Right cardiac atrium (tissue), 5 donors: ENCODE results near the gene ZNF593. TPM values are rescaled to one million over a fixed set of nuclear protein-coding genes. Genes with fewer than 3 reads are reported as not detected.

Experiments used
- ATAC-seq, 2 donors: fragments of 200-7000 bp; cut with Tn5 transposase; one replicate each; pipeline versions ENCODE4 v1.8.0 to v1.9.1; 2020; ENCODE audit warnings: moderate library complexity in 2 of 2, mild to moderate bottlenecking in 1 of 2
- DNase-seq, 3 donors: peaks; one replicate each; pipeline ENCODE4 v3.0.0-alpha.2; 2020
- H3K27ac ChIP-seq: one replicate; pipeline ENCODE4 v1.5.1; 2013; ENCODE audit warnings: mild to moderate bottlenecking, low read length, control low read depth, moderate library complexity
- H3K27me3 ChIP-seq: one replicate; pipeline ENCODE4 v1.6.1; 2013; ENCODE audit not compliant: control insufficient read depth, insufficient read depth
- H3K4me1 ChIP-seq: one replicate; pipeline ENCODE4 v1.6.1; 2013; ENCODE audit warnings: low read length; ENCODE audit not compliant: control insufficient read depth, insufficient read depth
- H3K4me3 ChIP-seq: one replicate; pipeline ENCODE4 v1.5.1; 2013; ENCODE audit warnings: low read length, control low read depth
- H3K9me3 ChIP-seq: one replicate; pipeline ENCODE4 v1.6.1; 2013; ENCODE audit warnings: low read length; ENCODE audit not compliant: control insufficient read depth
- WGBS: extraction: QIAGEN DNeasy Blood & Tissue Kit; methylation state at CpG from one replicate; pipeline ENCODE4 v1.1.7; 2013; 5-methylcytosine and 5-hydroxymethylcytosine counted together
- intact Hi-C, 4 donors: fragments of 100-400 bp; cut with DNase I; formaldehyde crosslinking; loops; one replicate each; pipeline versions ENCODE4 v1.11.0 to v1.14.0; 2022 to 2023
- polyA plus RNA-seq: library from polyadenylated mRNA; stranded (reverse); fragments of 200-250 nt; gene quantifications from one replicate; pipeline ENCODE4 v1.2.3, GENCODE V29; 2013
- total RNA-seq, 4 donors: library from RNA; stranded (reverse); fragmentation: NEBNext Ultra II Directional; extraction: Animal tissue kit (Norgen Biotek cat#: 25700); gene quantifications; one replicate each; pipeline ENCODE4 v1.2.1, GENCODE V29; 2021
- donor health status: healthy with polysubstance abuse.
- donor health status: DM: no; HTN: yes; CAD: no.
- donor health status: DM: no; HTN: no; CAD: no.
- donor health status: DM: no; HTN: yes; CAD: no; lungs with severe emphysema.
- donor health status: DM: yes; HTN: yes; CAD: no.

ZNF593 gene
- total and polyA plus RNA-seq, 5 donors = 14.4 to 31.9 (median 23.1) TPM

DNA sequence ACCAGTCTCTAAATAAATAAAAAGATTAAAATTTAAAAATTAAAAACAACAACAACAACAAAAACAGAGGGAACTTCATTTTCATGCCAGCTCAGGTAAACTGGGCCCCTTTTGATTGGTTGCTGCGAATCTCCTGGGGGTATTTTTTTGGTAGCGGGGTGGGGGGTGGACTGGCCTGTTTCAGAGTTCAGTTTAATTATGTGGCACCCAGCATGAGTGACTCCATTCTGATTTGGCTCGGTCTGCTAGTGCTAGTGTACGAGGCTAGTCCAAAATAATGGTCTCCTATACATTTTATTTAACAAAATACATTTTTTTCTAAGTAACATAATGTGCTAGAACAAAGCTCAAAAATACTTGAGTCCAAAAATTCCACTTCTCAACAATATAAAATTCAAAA is 39.9 kb upstream of the ZNF593 start:
- 91% methylated on average over 4 of the region's 4 CpGs for WGBS
- ATAC-seq = no peak
- Histone ChIP-seq H3K27me3 (no peaks in the 10 kb centered on the region), H3K9me3 (no peaks in the 10 kb centered on the region), H3K4me3 (no peak overlapping the region), H3K27ac (no peak overlapping the region), H3K4me1 (no peaks in the 10 kb centered on the region)
- intact Hi-C loops = no loop called here
- no peak for DNase-seq

DNA sequence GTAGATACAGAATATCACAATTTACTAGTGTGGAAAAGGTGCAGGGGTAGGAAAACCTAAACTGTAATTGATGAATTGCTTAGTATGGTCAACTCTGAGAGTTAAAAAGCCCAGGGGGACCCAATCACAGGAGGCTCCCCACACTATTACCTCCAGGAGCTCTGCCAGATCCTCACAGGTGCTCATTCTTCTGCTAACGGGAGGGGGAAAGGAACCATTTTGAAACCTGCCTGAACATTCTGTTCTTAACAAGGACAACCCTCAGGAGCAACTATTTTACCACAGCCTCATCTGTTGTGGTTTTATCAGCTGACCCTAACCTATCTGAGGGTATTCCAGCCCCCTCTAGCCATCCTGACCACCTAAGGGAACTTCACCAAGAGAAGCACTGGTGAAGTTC is 39.0 kb upstream of the ZNF593 start:
- Histone ChIP-seq H3K4me3 (no peak overlapping the region), H3K27me3 (no peaks in the 10 kb centered on the region), H3K4me1 (no peaks in the 10 kb centered on the region), H3K9me3 (no peaks in the 10 kb centered on the region), H3K27ac (no peak overlapping the region)
- intact Hi-C loops = no loop called here
- ATAC-seq (no peak), DNase-seq (no peak)
- WGBS = 64% methylated on average over 1 of the region's 1 CpG

DNA sequence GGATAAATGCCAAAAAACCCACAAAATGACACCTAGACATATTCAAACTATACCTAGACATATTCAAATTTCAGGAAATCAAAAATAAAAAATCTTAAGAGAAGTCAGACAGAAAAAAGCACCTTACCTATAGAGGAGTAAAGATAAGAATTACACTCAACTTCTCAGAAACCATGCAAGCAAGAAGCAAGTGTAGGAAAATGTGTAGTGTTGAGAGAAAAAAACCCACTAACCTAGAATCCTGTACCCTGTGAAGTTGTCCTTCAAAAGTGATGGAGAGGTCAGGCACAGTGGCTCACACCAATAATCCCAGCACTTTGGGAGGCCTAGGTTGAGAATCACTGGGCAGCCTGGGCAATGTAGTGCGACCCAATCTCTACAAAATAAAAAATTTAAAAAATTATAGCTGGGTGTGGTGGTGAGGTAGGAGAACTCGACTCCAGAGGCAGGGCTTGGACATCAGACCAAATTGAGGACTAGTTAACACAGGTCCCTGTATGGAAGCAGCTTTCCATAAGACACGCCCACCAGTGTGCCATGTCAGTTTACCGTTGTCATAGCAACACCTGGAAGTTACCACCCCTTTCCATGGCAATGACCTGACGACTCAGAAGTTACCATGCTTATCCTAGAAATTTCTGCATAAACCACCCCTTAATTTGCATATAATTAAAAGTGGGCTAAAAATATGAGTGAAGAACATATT is 37.4 kb upstream of the ZNF593 start:
- 82% methylated on average over 5 of the region's 5 CpGs for WGBS
- ATAC-seq = no peak
- H3K27ac ChIP-seq = no peak overlapping the region
- H3K4me3 ChIP-seq = no peak overlapping the region
- intact Hi-C loops = no loop called here
- no peaks in the 10 kb centered on the region for H3K27me3 ChIP-seq
- H3K9me3 ChIP-seq = no peaks in the 10 kb centered on the region
- H3K4me1 ChIP-seq = no peaks in the 10 kb centered on the region
- no peak for DNase-seq

DNA sequence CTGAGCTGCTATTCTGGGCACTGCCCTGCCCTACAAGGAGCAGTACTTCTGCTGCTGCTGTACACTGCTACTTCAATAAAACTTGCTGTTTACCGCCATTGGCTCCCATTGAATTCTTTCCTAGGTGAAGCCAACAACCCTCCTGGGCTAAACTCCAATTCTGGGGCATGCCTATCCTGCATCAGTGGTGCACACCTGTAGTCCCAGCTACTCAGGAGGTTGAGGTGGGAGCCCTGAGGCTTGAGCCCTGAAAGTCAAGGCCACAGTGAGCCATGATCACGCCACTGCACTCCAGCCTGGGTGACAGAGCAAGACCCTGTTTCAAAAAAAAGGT is 36.9 kb upstream of the ZNF593 start:
- WGBS = 94% methylated on average over 2 of the region's 2 CpGs
- H3K9me3 ChIP-seq = no peaks in the 10 kb centered on the region
- H3K27ac ChIP-seq = no peak overlapping the region
- no peak overlapping the region for H3K4me3 ChIP-seq
- no peaks in the 10 kb centered on the region for H3K27me3 ChIP-seq
- no peaks in the 10 kb centered on the region for H3K4me1 ChIP-seq
- ATAC-seq (no peak), DNase-seq (no peak)
- intact Hi-C loops = no loop called here

DNA sequence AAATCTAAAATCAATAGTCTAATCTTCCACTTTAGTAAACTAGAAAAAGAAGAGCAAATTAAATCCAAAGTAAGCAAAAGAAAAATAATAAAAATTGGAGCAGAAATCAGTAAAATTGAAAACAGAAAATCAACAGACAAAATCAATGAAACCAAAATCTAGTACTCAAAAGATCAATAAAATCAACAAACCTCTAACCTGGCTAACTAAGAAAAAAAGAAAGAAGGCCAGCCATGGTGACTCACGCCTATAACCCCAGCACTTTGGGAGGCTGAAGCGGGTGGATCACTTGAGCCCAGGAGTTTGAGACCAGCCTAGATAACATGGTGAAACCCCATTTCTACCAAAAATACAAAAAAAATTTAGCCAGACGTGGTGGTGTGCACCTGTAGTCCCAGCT is 35.2 kb upstream of the ZNF593 start:
- Histone ChIP-seq H3K27me3 (no peaks in the 10 kb centered on the region), H3K4me3 (no peak overlapping the region), H3K4me1 (no peaks in the 10 kb centered on the region), H3K27ac (no peak overlapping the region), H3K9me3 (no peaks in the 10 kb centered on the region)
- intact Hi-C loops = no loop called here
- ATAC-seq (no peak), DNase-seq (no peak)
- WGBS = 92% methylated on average over 3 of the region's 3 CpGs

DNA sequence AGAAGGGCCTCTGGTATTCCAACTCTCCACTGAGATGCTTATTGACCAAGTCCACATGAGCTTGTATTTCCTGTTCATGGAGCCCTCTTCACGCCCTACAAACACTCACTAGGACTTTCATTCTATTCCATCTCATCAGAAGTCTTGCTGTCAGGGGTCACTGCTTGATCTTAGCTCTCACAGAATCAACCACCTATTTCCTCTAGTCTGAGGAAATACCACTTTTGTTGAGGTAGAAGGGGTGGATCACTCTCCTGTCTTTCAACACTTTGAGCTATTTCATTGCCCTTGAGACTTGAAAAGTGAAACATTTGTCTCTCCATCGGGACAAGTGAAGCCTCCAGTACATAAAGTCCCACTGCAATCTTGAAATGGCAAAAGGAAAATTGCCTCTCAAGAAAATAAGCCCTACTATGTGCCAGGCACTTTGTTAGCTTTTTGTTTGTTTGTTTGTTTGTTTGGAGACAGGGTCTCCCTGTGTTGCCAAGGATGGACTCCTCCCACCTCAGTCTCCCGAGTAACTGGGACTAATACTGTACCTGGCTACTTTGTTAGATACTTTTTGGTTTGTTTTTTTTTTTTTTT is 30.6 kb upstream of the ZNF593 start:
- H3K4me1 ChIP-seq = no peaks in the 10 kb centered on the region
- no peak overlapping the region for H3K4me3 ChIP-seq
- intact Hi-C loops = no loop called here
- WGBS = 60% methylated on average over 3 of the region's 3 CpGs
- ATAC-seq = no peak
- no peaks in the 10 kb centered on the region for H3K27me3 ChIP-seq
- DNase-seq = no peak
- no peaks in the 10 kb centered on the region for H3K9me3 ChIP-seq
- H3K27ac ChIP-seq = no peak overlapping the region

DNA sequence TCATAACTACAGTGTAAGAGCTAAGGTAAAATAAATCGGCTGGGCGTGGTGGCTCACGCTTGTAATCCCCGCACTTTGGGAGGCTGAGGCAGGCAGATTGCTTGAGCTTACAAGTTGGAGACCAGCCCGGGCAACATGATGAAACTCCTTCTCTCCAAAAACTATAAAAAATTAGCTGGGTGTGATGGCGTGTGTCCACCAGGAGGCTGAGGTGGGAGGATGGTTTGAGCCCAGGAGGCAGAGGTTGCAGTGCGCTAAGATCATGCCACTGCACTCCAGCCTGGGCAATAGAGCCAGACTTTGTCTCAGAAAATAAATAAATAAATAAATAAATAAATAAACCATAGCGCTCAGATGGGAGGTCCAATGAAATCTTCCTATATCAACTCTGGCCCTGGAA is 27.5 kb upstream of the ZNF593 start:
- H3K27me3 ChIP-seq = no peaks in the 10 kb centered on the region
- WGBS = 87% methylated on average over 8 of the region's 8 CpGs
- no peak for ATAC-seq
- H3K4me3 ChIP-seq = no peak overlapping the region
- intact Hi-C loops = loop anchor here in 1 of 4 donors (10.0 kb wide), 1 partner anchor 107 kb away; no protein-coding TSS in a partner anchor
- no peaks in the 10 kb centered on the region for H3K4me1 ChIP-seq
- DNase-seq = no peak
- H3K9me3 ChIP-seq = no peaks in the 10 kb centered on the region
- H3K27ac ChIP-seq = no peak overlapping the region

DNA sequence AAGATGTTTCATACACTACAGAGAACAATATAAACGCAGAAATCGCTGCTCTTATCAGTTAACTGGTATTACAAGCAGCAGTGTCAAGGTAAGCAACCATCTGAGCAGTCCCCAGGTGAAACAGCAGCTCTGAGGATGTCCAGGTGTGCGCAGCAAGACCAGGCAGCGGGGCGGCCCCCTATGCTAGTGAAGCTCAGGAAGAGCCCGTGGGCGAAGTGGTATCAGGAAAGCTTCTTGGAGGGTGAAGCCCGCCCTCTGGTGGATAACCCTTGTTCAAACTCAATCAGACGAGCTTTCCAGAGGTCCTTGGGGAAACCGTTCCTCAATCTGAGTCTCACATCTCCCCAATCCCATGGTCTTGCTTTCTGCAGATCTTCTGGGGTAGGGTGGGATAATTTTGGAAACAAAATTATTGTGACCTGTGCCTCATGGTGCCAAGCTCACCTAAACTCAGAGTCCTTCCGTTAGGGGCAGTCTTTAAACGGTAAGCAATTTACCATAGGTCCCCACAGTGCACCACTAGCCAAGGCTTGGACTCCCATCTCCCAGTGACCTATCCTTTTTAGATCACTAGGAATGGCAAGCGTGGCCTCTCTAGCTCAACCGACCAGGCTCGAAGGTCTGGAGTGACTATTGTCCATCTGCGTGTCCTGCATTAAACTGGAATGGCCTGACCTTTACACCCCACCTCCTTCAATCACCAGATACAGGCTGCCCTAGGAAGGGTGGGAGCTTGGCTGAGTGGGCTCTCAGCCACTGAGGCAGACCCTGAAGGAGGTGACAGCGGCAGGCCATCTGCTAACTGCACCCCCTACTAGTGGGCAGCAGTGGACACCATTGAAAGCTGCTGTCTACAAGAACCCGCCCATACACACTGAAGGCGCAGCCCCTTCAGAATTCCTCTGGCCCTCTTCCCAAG is 24.4 kb upstream of the ZNF593 start:
- ATAC-seq (peak; percentile 88 to 92), DNase-seq (peak; percentile 78 to 86 (median 82))
- 25% methylated on average over 19 of the region's 19 CpGs for WGBS
- intact Hi-C loops = loop anchor here (2.0 to 10.0 kb wide), 6 partner anchors 38 to 113 kb away; no protein-coding TSS in a partner anchor
- Histone ChIP-seq H3K9me3 (no peaks in the 10 kb centered on the region), H3K4me3 (no peak overlapping the region), H3K4me1 (no peaks in the 10 kb centered on the region), H3K27me3 (no peaks in the 10 kb centered on the region), H3K27ac (no peak overlapping the region)

DNA sequence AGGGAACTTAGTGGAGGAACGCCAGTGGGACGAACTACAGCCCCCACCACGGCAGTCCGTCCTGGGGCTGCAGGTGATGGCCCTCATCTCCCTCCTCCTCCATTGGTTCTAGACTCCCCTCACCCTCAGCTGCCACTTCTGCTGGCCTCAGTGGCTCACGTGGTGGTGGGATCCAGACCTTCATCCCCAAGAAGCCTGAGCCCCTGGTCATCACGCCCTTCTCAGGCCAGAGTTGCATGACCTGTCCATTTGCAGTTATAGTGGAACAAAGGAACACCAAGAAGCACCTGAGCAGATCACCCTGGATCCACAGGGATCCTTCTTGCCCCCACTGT is 23.8 kb upstream of the ZNF593 start:
- no peak for ATAC-seq
- no peak for DNase-seq
- intact Hi-C loops = loop anchor here (2.0 to 10.0 kb wide), 6 partner anchors 39 to 114 kb away; no protein-coding TSS in a partner anchor
- WGBS = 50% methylated on average over 6 of the region's 6 CpGs
- H3K9me3 ChIP-seq = no peaks in the 10 kb centered on the region
- no peak overlapping the region for H3K27ac ChIP-seq
- no peaks in the 10 kb centered on the region for H3K4me1 ChIP-seq
- H3K4me3 ChIP-seq = no peak overlapping the region
- H3K27me3 ChIP-seq = no peaks in the 10 kb centered on the region

DNA sequence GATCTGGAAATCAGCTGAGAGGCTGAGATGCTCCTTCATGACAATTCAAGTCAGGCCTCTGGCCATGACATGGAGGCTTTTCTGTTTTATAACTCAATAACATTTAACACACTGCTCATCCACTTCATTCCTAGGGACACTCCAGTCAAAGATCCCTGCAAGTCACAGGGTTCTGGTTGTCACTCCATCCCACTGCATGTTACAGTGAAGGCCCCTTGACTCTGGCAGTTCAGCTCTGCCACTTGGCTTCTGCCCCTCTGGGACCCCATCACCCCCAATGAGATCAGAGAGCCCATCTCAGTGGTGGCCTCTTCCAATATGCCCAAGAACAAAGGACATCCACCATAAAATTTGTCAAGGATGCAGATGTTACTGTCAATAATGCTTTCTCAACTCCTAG is 20.8 kb upstream of the ZNF593 start:
- Histone ChIP-seq H3K9me3 (no peaks in the 10 kb centered on the region), H3K4me3 (no peak overlapping the region), H3K4me1 (no peaks in the 10 kb centered on the region), H3K27me3 (no peaks in the 10 kb centered on the region), H3K27ac (no peak overlapping the region)
- ATAC-seq (no peak), DNase-seq (no peak)
- intact Hi-C loops = loop anchor here (5.0 to 10.0 kb wide), 5 partner anchors 42 to 117 kb away; no protein-coding TSS in a partner anchor

DNA sequence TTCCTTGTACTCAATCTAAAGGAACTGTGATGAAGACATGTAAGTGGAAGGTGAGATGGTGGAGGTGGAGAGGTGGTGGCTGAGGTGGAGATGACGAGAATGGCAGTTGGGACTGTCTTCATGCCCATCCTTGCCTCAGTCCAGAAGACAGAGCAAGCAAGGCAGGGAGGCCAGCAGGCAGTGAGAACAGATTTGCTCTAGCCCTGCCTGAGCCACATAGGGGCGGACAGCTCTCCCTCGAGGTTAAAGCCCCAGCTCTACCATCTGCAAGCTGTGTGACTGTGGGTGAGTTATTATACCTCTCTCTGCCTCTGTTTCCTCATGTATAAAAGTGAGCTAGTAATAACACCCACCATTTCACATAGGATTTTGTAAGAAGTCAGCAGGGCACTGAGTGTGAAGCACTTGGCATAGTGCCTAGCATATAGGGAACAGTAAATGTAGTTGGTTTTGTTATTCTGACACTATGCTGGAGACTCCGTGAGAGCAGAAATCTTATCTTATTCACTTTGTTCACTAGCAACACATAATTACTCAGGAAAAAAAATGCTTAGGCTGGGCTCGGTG is 15.7 kb upstream of the ZNF593 start:
- DNase-seq (no peak), ATAC-seq (no peak)
- no peak overlapping the region for H3K27ac ChIP-seq
- 50% methylated on average over 5 of the region's 5 CpGs for WGBS
- no peak overlapping the region for H3K4me3 ChIP-seq
- intact Hi-C loops = no loop called here
- no peaks in the 10 kb centered on the region for H3K9me3 ChIP-seq
- H3K27me3 ChIP-seq = no peaks in the 10 kb centered on the region
- peaks cover 12% of the 10 kb centered on the region for H3K4me1 ChIP-seq
